KMS-11 (cell line): ENCODE measurements around the gene SUMO2.

Source experiments
- H2AFZ ChIP-seq: fragments of 200-600 bp; sonication (generic); 2 replicates; pipeline ENCODE4 v1.6.1; 2016; ENCODE audit warnings: antibody characterized with exemption, mixed run types, low read depth
- H3K27ac ChIP-seq: fragments of 200-600 bp; sonication (generic); 2 replicates; pipeline ENCODE4 v1.6.1; 2016; ENCODE audit warnings: mild to moderate bottlenecking, mixed run types
- H3K27me3 ChIP-seq: fragments of 200-600 bp; sonication (generic); 2 replicates; pipeline ENCODE4 v1.6.1; 2017; ENCODE audit warnings: mild to moderate bottlenecking, low read depth, mixed run types, moderate library complexity; ENCODE audit not compliant: insufficient read depth
- H3K36me3 ChIP-seq: fragments of 200-600 bp; sonication (generic); 2 replicates; pipeline ENCODE4 v1.6.1; 2017; ENCODE audit warnings: mild to moderate bottlenecking, mixed run types; ENCODE audit not compliant: insufficient read depth
- H3K4me1 ChIP-seq: fragments of 200-600 bp; sonication (generic); 2 replicates; pipeline ENCODE4 v1.6.1; 2016; ENCODE audit warnings: mild to moderate bottlenecking, low read depth, mixed run types; ENCODE audit not compliant: poor library complexity, severe bottlenecking
- H3K4me2 ChIP-seq: fragments of 200-600 bp; sonication (generic); 2 replicates; pipeline ENCODE4 v1.7.0; 2016; ENCODE audit warnings: mild to moderate bottlenecking, mixed run types
- H3K4me3 ChIP-seq: fragments of 200-600 bp; sonication (generic); IDR thresholded peaks from 2 replicates; pipeline ENCODE4 v1.6.1; 2017; ENCODE audit warnings: low read depth, low read length, mixed read lengths; ENCODE audit not compliant: insufficient read depth
- H3K79me2 ChIP-seq: fragments of 200-600 bp; sonication (generic); 2 replicates; pipeline ENCODE4 v1.6.1; 2016; ENCODE audit warnings: low read depth, mixed run types; ENCODE audit not compliant: insufficient read depth
- H3K9ac ChIP-seq: fragments of 200-600 bp; sonication (generic); 2 replicates; pipeline ENCODE4 v1.6.1; 2016; ENCODE audit warnings: mild to moderate bottlenecking, mixed run types
- H4K20me1 ChIP-seq: fragments of 200-600 bp; sonication (generic); 2 replicates; pipeline ENCODE4 v1.6.1; 2016; ENCODE audit warnings: mild to moderate bottlenecking, mixed run types; ENCODE audit not compliant: insufficient read depth
- CTCF ChIP-seq: fragments of 200-600 bp; sonication (generic); conservative IDR thresholded peaks from 2 replicates; pipeline ENCODE4 v1.6.1; 2017; ENCODE audit warnings: low read depth, mild to moderate bottlenecking, antibody characterized with exemption, low read length, moderate library complexity, mixed read lengths

SUMO2 gene

GRCh38 chr17:75126954-75127353 is 55.8 kb downstream of the SUMO2 start:
- H3K9ac ChIP-seq: no peak overlapping the region
- H3K36me3 ChIP-seq: no peaks in the 10 kb centered on the region
- peaks cover 8% of the 10 kb centered on the region; the same call in 1 of the 2 replicates for H3K79me2 ChIP-seq
- no peak for TF ChIP-seq CTCF
- H3K4me3 ChIP-seq: no peak overlapping the region
- H3K27ac ChIP-seq: no peak overlapping the region
- H4K20me1 ChIP-seq: no peaks in the 10 kb centered on the region
- peaks cover 24% of the 10 kb centered on the region for H3K4me1 ChIP-seq
- no peak overlapping the region for H2AFZ ChIP-seq
- no peak overlapping the region for H3K4me2 ChIP-seq
- no peaks in the 10 kb centered on the region for H3K27me3 ChIP-seq

- no peak overlapping the region for H3K9ac ChIP-seq
- TF ChIP-seq CTCF: no peak
- no peak overlapping the region for H3K27ac ChIP-seq
- peaks cover 7% of the 10 kb centered on the region; the same call in 1 of the 2 replicates for H3K79me2 ChIP-seq
- peaks cover 22% of the 10 kb centered on the region for H3K4me1 ChIP-seq
- H3K4me2 ChIP-seq: no peak overlapping the region
- H3K27me3 ChIP-seq: no peaks in the 10 kb centered on the region
- no peak overlapping the region for H3K4me3 ChIP-seq
- H4K20me1 ChIP-seq: no peaks in the 10 kb centered on the region
- H2AFZ ChIP-seq: no peak overlapping the region
- no peaks in the 10 kb centered on the region for H3K36me3 ChIP-seq
These were observed 56.8 kb downstream of the SUMO2 start for GRCh38 chr17:75125984-75126383.

- H3K27ac ChIP-seq: no peak overlapping the region
These were observed 58.0 kb downstream of the SUMO2 start for GRCh38 chr17:75124819-75125162.

GRCh38 chr17:75124041-75124818 is 58.5 kb downstream of the SUMO2 start:
- H3K4me1 ChIP-seq: peaks cover 14% of the 10 kb centered on the region
- H3K9ac ChIP-seq: no peak overlapping the region
- no peaks in the 10 kb centered on the region; the same call in 1 of the 2 replicates for H3K79me2 ChIP-seq
- no peak overlapping the region for H3K27ac ChIP-seq
- no peak overlapping the region for H3K4me3 ChIP-seq
- H3K27me3 ChIP-seq: no peaks in the 10 kb centered on the region
- no peak overlapping the region for H3K4me2 ChIP-seq
- no peaks in the 10 kb centered on the region for H4K20me1 ChIP-seq
- no peaks in the 10 kb centered on the region for H3K36me3 ChIP-seq
- no peak overlapping the region for H2AFZ ChIP-seq
- no peak for TF ChIP-seq CTCF

More at GRCh38 chr17:75124819-75125162, 58.0 kb downstream of the SUMO2 start:
- Histone ChIP-seq H3K79me2 (no peaks in the 10 kb centered on the region; the same call in 1 of the 2 replicates), H3K36me3 (no peaks in the 10 kb centered on the region), H3K4me1 (peaks cover 14% of the 10 kb centered on the region), H3K9ac (no peak overlapping the region), H2AFZ (no peak overlapping the region), H4K20me1 (no peaks in the 10 kb centered on the region), H3K4me3 (no peak overlapping the region), H3K27me3 (no peaks in the 10 kb centered on the region), H3K4me2 (no peak overlapping the region)
- no peak for TF ChIP-seq CTCF
